GM21526 (cell line): ENCODE measurements around the gene ATP8A2.

Experiments used
- ATAC-seq: cut with Tn5 transposase; IDR thresholded peaks from one replicate; pipeline ENCODE4 v1.9.1; 2021; ENCODE audit warnings: moderate library complexity; ENCODE audit not compliant: unreplicated experiment, low FRiP score

ATP8A2 gene

DNA sequence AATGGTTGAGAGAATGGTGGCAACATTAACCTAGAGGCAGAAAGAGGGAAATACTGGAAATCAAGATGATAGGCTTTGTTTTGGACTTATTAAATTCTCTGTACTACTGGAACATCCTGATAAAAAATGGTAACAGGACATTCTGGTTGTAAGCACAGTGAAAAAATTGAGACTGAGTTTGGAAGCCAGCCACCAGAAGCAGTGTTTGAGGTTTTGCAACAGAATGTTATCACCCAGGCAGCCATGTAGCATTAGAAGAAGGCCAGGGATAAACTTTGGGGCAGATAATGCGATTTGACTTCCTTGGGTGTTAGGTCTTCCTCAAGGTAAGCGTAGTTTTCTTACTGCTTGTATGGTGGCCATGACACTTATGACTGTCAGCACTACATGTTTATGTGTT lies 307.4 kb downstream of the ATP8A2 start:
- ATAC-seq: no peak

DNA sequence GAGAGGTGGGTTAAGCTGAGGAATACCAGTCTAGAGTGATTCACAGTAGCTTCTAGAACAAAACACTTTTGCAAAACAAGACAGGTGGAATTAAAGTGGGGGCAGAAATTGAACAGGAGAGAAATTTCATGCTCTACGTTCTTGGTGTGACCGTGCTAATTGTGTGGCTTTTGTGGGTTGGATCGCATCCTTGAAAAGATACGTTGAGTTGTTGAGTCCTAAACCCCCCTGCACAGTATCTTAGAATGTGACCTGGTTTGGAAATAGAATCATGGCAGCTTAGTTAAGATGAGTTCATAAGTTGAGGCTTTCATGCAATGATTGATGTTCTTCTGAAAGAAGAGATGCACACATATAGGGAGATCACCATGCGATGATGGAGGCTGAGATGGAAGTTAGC lies 308.2 kb downstream of the ATP8A2 start:
- ATAC-seq: no peak

DNA sequence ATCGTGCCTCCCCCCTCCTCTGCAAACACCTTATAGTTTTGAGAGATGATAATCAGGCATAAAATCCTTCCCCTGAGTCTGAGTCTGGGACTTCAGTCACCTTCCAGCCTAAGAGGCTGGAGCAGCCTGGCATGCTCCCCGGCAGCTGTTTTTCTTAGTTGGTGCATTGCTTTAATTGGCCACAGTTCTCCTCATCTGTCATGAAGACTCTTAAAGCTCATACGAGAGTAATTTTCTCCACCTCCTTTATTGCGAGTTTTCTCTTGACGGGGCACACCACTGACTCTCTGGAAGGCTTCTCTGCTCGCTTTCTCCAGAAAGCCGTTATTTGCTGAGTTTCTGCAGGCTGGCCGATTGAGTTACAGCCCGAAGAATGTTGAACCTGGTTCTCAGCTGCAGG lies 310.5 kb downstream of the ATP8A2 start:
- no peak for ATAC-seq

DNA sequence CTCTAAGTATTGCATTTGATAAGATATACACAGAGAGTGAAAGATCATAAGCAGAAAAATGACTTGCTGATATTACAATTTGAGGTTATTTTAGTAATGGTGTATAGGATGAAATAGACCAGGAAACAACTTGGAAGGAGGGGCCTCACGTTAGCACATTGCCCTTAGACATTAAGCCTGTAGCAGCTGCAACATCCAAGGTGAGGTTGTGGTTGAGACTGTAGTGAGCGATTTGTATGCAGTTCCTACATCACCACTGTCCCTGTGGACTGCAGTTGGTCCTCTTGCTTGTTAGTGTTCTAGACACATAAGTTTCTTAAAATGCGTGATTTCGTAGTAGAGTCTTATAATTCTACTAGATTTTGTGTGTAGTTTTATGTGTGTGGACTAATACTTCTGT lies 311.3 kb downstream of the ATP8A2 start:
- no peak for ATAC-seq

DNA sequence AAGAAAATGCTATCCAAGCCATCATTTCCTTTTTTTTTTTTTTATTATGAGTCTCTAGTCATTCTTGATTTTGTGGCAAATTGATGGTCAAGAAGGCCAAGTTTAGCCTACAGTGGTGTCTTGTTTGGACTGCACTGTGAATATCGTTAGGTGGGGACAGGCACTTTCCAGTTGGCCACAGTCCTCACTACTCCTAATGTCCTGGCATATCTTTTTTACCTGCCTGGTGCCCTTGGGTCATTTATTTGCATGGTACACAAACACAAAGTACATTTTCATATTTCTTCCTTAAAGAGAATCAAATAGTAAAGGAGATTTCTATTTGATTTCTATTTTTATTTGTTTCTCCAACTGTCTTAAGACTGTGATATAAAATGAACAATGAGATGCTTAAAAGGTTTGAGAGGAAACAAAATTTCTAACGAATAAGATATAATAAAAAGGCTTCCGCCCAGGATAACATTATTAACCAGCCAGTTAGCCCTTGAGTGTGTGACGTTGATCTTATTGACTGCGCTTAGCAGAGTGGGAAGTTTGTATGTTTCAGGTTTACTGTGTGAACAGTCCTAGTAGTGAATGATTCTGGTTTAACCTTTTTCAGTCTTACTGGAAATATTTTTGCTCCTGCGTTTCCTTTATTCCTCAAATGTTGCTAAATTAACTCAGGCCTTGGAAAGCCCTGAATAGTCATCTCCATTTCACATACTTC lies 312.0 kb downstream of the ATP8A2 start:
- no peak for ATAC-seq

DNA sequence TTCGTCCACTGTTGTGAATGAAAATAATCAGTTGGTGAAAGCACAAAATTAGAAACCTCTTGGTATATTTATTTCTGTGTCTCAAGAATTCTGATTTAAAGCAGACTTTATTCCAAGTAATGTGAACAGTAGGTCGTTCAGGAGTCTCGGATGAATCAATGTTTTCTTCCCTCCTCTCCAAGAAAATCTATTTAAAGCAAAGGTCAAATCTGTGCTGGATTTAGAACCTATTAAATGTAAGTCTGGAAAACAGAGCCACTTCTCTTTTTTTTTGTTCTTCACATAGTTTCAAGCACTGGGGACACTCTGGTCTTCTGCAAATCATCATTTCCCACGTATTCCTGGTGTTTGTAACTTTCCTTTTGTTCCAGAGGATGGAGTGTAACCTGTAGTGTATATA lies 312.7 kb downstream of the ATP8A2 start:
- no peak for ATAC-seq

DNA sequence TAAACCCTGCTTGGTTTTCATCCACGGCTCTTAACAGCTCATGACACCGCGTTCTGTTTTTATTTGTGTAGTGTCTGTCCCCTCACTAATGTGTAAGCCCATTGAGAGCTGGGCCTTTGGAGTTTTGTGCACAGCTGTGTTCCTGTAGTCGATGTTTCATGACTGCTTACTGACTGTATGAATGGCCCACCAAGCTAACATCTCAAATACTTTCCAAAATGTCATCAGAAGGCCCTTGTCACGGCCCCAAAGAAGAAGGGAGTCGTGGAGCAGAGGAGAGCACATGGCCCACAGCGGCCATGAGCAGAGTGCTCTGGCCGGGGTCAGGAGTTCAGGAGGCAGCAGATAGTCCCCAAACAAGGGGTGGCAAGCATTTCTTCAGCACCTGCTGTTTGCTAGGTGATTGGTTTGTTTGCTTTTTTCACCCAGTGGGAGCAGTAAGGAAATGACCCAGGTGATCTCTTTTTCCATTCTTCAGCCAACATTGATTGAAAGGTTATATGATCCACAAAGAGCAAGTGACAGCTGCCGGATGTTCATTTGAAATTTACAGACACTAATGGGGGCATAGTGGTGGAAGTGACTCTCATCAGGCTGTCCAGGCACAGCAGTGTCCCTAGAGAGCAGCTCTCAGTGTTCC lies 315.2 kb downstream of the ATP8A2 start:
- no peak for ATAC-seq

DNA sequence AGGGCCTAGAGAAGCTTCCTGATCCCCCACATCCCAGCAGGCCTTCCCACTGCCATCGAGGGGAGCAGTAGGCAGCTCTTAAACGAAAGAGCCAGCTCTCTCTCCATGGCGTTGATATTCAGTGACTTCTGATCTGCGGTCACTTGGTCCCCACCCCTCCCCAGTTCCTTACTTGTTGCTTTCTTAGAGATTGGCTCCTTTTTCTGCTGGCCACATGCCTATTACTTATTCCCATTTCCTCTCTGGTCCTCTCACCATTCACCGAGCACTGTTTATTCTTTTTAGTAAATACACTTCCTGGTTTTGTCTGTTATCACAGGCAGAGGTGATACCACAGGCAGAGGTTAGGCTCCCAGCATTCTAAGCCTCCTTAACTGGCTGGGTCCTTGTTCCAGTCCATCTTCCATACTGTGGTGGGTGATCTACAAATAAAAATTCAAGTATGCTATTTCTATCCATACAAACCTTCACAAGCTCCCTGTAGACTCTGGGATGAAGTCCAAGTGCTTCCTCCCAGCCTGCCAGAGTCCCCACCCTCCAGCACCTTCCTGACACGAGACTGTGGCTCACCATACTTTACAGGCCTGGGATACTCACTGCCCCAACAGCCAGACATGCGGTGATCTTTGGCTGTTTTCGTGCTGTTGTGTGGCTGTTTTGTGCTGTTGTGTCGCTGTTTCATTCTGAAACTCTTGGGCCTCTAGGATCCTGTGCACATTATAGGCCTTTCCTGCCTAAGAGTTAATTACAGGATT lies 315.9 kb downstream of the ATP8A2 start:
- no peak for ATAC-seq

DNA sequence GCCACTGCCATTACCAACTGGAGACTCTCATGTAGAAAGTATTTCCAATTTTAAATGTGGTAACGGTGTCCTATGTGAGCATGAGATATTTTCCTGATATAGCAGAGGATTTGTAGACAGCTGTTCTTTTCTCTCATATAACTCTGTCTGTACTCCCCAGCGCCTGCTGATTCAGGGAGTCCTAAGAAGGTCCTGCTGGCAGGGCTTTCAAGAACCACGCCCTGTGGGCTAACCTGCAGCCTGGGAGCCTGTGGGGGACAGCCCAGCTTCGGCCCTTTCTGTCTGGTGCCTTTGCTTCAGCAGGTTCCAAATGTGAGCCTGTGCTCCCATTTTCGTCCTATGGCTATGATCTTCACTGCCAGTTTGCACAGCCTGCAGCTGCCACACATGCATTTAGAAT lies 316.8 kb downstream of the ATP8A2 start:
- ATAC-seq: no peak

DNA sequence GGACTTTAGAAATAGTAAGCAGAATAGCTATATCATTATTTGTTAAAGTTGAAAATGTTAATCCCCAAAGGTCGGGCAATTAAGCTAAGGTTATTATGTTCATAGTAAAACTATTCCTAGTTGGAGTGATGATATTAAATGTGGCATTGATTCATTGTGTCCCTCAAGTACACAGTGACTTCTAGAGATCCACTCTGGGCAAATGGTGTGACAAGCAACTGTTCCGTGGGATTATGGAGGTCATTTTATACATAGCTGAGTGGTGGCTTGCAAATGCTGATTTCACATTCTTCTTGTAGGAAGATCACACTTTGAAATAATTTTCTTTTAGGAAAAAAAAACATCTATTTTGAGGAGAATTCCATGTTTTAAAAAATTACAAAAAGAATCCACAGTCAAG lies 317.8 kb downstream of the ATP8A2 start:
- ATAC-seq: no peak

DNA sequence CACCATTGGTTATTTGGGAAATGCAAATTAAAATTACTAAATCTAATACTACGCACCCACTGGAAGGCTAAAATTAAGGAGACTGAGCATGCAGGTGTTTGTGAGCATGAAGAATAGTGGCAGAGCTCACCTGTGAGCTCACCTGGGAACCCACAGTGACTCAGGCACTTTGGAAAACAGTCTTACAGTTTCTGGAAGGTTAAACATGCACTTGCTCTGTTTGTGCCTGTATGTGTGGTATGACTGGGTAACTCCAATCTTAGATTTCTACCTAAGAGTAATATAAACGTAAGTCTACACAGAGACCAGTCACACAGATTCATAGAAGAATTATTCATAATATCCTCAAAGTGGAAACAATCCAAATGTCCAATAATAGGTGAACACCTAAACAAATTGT lies 318.8 kb downstream of the ATP8A2 start:
- ATAC-seq: no peak

DNA sequence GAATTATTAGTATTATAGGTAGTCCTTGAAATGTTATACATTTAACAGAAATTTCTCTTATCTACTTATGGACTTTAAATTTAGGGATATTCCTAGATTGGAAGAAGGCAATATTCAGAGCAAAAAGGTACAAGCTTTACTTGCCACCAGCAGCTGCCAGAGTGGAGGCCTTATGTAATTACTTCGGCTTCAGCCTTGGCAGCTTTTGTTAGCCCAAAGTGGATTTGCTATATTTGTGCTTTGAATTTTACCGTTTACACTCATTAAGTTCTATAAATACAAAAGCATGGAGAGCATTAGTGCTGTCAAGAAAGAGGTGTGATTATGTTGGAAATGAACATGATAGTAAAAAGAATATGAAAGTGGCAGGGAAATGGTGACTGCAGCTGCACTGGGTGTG lies 319.9 kb downstream of the ATP8A2 start:
- no peak for ATAC-seq

DNA sequence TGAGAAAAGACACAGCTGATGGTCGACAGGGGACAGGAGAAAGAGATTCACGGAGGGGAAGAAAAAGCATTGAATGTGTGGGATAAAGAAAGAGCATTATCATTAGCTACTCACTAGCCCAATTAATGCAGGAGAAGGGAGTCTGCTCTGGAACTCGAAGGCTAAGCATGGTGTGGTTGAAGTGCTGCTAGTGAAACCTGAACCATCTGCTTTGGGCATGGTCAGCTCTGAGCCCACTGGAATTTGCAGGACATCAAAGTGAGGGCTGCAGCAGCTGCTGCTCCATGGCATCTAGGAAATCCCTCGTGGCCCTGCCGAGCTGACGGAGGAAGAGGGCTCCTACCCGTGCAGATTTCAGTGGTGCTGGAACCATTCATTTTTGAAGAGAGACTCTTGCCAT lies 320.3 kb downstream of the ATP8A2 start:
- no peak for ATAC-seq

DNA sequence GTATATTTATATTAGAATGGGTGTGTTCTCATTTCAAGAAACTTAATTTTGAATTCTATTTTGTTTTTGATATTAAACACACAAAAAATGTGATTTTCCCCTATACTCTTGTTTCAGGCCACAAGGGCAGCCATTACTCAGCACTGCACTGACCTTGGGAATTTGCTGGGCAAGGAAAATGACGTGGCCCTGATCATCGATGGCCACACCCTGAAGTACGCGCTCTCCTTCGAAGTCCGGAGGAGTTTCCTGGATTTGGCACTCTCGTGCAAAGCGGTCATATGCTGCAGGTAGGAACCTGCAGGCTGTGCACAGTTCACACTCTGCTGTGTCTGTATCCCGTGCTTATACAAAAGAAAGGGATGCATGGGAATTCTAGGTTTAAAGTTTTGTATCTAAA lies 327.3 kb downstream of the ATP8A2 start:
- ATAC-seq: no peak

DNA sequence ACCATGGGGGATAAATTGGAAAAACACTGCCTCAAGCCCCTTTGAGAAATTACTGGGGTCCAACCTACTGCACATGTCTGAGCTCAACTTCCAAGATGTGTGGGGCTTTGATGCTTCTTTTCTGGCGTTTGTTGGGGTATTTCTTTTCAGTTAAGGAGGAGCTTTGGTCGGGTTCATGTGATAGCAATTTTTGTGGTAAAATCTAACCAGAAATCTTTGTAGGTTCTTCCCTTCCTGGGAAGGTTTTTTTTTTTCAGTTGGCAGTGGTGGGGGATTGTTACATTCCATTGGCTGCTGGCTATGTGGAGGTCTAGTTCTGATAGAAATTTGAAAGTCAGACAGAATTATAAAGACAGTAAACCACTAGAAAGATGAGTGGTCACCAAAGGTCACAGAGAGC lies 327.8 kb downstream of the ATP8A2 start:
- no peak for ATAC-seq

DNA sequence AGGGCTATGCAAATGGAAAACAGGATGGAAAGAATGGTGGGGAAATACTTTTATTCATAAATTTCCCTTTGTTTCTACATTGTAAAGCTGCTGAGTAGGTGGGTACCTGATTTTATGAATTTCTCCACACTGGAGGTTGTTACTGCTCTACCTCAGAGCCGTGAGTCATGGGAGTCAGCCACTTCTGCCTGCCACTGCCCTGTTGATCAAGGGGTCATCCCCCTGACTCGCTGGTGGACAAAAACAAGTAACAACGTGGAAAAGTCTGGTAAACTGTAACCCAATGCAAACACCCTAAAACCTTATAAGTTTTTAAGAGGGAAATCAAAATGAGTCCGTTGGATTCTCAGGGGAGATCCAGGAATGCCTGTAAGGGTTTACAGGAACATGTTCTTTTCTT lies 329.5 kb downstream of the ATP8A2 start:
- ATAC-seq: no peak

DNA sequence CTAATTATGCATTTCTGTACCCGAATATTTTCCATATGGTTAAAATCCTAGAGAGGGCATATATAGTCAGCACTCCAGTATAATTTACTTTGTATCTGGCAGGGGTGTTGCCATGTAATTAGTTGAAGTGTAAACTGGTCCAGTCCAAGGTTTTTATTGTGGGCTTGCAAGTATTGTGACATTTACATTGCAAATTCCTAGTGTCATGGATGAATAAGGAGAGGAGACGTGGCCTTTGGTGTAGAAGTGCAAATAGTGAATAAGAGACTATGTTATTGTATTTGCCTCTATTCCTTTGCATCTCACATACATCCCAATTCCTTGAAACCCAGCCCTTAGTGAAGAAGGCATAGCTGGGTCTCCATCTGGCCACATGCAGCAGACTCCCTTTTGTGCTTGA lies 330.6 kb downstream of the ATP8A2 start:
- ATAC-seq: no peak

DNA sequence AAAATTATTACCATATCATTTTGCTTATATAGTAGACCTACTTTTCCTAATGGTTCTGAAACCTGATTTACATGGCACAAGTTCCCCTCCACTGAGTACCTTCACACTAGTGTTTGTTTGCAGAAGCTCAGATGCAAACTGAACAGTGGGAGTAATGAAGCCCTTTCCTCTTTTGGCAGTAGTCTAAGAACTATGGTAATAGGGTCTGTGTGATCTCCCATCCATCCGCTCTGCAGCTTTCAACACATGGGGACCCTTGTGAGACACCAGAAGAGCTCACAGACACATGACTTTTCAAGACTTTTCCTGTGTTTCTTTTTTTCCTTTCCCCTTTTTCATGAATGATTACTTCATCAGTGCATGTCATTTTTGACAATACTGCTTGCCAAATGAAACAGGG lies 336.0 kb downstream of the ATP8A2 start:
- no peak for ATAC-seq

DNA sequence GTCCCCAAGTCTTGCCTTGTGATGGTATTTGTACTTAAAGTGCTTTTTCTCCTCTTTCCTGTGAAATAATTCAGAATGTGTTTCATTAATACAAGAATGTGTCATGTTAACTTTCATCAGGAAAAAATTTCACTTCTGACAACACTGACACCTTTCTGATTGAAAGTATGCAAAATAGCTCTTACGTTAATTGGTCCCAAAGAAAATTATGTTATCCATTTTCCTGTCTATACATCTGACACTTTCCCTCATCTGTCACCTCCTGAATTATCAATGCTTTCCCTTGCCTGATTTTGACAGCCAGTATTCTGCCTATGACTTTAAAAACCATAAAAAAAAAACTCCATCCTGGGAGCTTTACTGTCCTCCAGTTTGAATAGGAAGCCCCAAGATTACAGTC lies 336.5 kb downstream of the ATP8A2 start:
- no peak for ATAC-seq

DNA sequence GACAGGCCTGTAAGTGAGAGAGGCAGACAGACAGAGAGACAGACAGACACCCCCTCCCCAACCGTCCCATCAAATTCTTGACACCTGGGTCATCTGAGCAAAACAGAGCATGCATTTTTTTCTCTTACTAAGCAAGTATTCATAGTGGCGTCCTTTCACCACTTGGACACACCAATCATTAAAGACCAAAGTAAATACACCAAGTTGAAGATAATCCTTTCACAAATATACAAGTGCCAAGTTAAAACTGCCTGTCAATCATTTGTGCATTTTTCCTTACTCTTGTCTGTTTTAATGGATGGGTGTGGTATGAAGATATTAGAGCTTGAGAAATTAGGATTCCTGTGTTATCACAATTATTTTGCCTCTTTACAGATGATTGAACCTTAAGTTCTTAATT lies 337.3 kb downstream of the ATP8A2 start:
- ATAC-seq: no peak

DNA sequence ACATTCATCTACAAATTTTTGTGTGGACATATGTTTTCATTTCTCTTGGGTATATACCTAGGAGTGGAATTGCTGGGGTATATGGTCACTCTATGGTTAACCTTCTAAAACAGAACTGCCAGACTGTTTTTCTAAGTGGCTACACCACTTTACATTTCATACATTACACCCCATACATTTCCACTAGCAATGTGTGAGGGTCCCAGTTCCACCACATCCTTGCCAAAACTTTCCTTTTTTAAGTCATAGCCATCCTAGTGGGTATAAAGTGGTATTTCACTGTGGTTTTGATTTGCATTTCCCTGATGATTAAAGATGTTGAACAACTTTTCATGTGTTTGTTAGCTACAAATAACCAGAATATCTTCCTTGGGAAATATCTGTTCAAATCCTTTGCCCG lies 344.0 kb downstream of the ATP8A2 start:
- no peak for ATAC-seq

DNA sequence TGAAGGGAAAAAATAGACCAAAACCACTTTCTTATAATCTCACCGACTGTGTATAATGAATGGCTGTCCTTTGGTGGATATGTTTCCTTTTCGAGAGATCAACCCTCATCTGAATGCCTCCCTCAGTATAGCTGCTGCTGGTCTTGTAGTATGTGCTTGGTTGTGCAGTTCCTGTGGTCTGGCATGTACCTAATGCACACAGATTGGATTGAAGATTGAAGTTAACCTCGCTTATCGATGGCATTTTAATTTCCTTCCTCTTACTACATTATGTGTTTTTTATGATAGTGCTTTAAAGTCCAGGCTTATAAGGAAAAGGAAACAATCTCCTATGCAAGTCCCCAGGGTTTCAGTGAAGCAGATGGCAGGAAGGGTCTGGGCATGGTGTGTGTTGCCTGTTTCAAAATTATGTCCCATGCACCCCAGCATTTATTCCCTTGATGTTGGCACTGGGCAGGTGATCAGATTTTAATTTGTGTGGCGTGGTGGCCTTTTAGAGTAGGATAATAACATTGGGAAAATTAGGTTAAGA lies 346.0 kb downstream of the ATP8A2 start:
- ATAC-seq: no peak
